IPS DF 6.9 (cell line): Measurements from ENCODE around the gene ARHGEF11.

Source experiments
- DNase-seq: peaks from one replicate; pipeline ENCODE4 v3.0.0-alpha.2; 2013; ENCODE audit warnings: low read depth, low spot score
- H3K27ac ChIP-seq: one replicate; pipeline ENCODE4 v1.5.1; 2013; ENCODE audit warnings: low read length, control low read depth
- H3K27me3 ChIP-seq: 2 replicates; pipeline ENCODE4 v1.6.1; 2013; ENCODE audit warnings: mild to moderate bottlenecking, low read length; ENCODE audit not compliant: control insufficient read depth, insufficient read depth
- H3K36me3 ChIP-seq: 2 replicates; pipeline ENCODE4 v1.6.1; 2013; ENCODE audit warnings: low read length; ENCODE audit not compliant: control insufficient read depth, insufficient read depth
- H3K4me1 ChIP-seq: 2 replicates; pipeline ENCODE4 v1.6.1; 2013; ENCODE audit warnings: low read length; ENCODE audit not compliant: control insufficient read depth, insufficient read depth
- H3K4me3 ChIP-seq: 2 replicates; pipeline ENCODE4 v1.5.1; 2013; ENCODE audit warnings: mild to moderate bottlenecking, low read length
- H3K9me3 ChIP-seq: 2 replicates; pipeline ENCODE4 v1.6.1; 2013; ENCODE audit warnings: low read length, inconsistent platforms; ENCODE audit not compliant: control insufficient read depth, insufficient read depth
- WGBS: extraction: QIAGEN DNeasy Blood & Tissue Kit; methylation state at CpG from one replicate; pipeline ENCODE4 v1.1.7; 2013; ENCODE audit warnings: mixed read lengths, missing lambda C conversion rate; ENCODE audit not compliant: insufficient read length, insufficient coverage; 5-methylcytosine and 5-hydroxymethylcytosine counted together

Gene ARHGEF11

DNA sequence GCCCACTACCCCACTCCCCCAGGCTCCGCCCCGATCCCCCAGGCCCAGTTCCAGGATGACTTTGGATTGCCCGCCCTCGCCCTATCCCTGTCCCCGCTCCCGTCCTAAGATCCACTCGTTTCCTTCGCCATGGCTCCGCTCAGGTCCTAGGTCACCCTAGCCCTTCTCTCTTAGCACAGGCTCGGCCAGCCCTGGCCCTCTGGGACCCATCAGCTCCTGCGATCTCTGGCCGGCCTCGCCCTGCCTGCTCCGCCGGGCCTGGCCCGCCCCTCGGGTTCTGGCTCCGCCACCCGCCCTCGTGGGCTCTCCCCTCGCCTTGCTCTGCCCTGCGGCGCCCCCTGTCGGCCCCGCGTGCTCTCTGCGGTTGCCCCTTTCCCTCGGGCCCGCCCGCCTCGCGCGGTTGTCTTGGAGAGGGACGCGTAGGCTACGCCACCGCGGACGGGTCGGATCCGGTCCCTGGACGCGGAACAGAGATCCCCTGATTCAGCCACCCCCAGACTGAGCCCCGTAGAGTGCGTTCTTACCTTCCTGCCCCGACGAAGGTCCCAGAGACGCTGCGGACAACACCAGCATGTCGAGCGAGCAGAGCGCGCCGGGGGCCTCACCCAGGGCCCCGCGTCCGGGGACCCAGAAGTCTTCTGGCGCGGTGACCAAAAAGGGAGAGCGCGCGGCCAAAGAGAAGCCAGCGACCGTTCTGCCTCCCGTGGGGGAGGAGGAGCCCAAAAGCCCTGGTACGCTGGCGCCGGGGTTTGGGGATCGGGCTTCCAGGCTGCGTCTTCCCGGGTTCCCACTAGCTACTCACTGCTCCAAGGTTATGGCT, 125.1 kb downstream of the ARHGEF11 start, which contains the start of gene LRRC71:
LRRC71 (plus strand) TSS at position 400 of the 820 bp plus-strand sequence; CDS start at position 572, 172 bp downstream.
- no CpG with 5 or more reads among the region's 71 CpGs for WGBS
- Histone ChIP-seq H3K4me3 (peak within 1 kb of the TSS; percentile 40; the same call in 1 of the 2 replicates), H3K27ac (no peak within 1 kb of the TSS), H3K27me3 (peaks cover 55% of the 10 kb centered on the region), H3K9me3 (no peaks in the 10 kb centered on the region), H3K36me3 (no peaks in the 10 kb centered on the region), H3K4me1 (peaks cover 4% of the 10 kb centered on the region)
- peak; percentile 67 for DNase-seq

DNA sequence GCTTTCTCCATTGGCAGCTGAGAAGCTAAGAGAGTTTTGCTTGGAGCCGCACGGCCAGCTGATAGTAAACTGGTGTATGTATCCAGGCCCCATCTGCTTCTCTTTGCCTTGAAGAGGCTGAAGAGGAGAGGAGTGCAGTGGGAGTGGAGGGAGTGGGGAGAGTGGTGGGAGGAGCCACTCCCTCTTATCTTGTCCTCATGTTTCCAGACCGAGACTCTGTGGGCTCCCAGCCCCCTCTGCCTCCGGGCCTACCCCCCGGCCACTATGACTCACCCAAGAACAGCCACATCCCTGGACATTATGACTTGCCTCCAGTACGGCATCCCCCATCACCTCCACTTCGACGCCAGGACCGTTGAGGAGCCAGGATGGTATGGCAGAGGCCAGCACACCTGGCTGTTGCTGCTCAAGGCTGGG, 131.1 kb downstream of the ARHGEF11 start:
- Histone ChIP-seq H3K27ac (no peak overlapping the region), H3K9me3 (no peaks in the 10 kb centered on the region), H3K4me1 (peaks cover 5% of the 10 kb centered on the region), H3K4me3 (no peak overlapping the region), H3K27me3 (peaks cover 2% of the 10 kb centered on the region; the same call in 1 of the 2 replicates), H3K36me3 (no peaks in the 10 kb centered on the region)
- DNase-seq = no peak
- WGBS = no CpG with 5 or more reads among the region's 9 CpGs

DNA sequence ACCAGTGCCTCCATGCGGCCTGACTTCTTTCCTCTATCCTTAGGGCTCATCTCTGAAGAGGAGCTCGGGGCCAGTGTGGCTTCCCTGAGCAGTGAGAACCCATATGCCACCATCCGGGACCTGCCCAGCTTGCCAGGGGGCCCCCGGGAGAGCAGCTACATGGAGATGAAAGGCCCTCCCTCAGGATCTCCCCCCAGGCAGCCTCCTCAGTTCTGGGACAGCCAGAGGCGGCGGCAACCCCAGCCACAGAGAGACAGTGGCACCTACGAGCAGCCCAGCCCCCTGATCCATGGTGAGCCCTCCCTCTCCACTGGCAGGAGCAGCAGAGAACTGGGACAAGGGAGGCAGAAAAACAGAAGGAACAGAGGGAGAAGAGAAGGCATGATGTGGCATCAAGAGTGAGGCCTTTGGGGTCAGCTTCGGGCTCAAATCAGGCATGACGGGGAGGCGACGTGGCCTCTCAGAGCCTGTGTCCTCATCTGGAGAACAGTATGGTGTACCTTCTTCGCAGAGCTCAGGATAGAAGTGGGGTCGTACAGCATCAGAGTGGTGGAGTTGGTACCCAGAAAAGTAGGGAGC, 131.6 kb downstream of the ARHGEF11 start:
- H3K4me3 ChIP-seq = no peak overlapping the region
- H3K4me1 ChIP-seq = peaks cover 5% of the 10 kb centered on the region
- WGBS = no CpG with 5 or more reads among the region's 13 CpGs
- H3K27ac ChIP-seq = no peak overlapping the region
- no peaks in the 10 kb centered on the region for H3K27me3 ChIP-seq
- no peaks in the 10 kb centered on the region for H3K36me3 ChIP-seq
- no peak for DNase-seq
- no peaks in the 10 kb centered on the region for H3K9me3 ChIP-seq

DNA sequence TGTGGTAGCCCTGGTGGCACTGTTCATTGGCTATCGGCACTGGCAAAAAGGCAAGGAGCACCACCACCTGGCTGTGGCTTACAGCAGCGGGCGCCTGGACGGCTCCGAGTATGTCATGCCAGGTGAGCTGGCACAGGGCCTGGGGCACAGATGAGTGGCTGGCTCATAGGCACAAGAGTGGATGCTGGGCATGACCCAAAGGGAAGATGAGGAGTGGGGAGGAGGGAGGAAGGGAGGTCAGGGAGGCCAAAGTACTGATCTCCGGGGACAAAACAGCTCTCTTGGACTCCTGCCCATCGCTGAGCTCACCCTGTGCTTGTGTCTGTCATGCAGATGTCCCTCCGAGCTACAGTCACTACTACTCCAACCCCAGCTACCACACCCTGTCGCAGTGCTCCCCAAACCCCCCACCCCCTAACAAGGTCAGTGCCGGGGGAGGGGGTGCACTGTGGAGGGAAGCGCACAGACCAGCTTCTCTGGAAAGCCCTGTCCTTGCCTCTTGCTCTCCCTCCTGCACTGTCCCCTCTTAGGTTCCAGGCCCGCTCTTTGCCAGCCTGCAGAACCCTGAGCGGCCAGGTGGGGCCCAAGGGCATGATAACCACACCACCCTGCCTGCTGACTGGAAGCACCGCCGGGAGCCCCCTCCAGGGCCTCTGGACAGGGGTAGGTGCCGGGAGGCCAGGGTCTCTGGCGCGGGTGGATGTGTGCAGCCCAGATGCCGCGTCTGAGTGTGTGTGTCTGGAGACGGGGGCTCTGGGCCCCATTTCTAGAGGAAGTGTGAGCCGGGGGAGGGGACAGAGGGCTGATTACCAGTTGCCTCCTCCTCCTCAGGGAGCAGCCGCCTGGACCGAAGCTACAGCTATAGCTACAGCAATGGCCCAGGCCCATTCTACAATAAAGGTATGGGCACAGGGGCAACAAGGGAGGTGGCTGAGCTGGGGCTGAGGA, 132.4 kb downstream of the ARHGEF11 start:
- Histone ChIP-seq H3K27ac (no peak overlapping the region), H3K4me3 (no peak overlapping the region), H3K4me1 (peaks cover 5% of the 10 kb centered on the region), H3K9me3 (no peaks in the 10 kb centered on the region), H3K36me3 (no peaks in the 10 kb centered on the region), H3K27me3 (no peaks in the 10 kb centered on the region)
- no CpG with 5 or more reads among the region's 24 CpGs for WGBS
- no peak for DNase-seq

DNA sequence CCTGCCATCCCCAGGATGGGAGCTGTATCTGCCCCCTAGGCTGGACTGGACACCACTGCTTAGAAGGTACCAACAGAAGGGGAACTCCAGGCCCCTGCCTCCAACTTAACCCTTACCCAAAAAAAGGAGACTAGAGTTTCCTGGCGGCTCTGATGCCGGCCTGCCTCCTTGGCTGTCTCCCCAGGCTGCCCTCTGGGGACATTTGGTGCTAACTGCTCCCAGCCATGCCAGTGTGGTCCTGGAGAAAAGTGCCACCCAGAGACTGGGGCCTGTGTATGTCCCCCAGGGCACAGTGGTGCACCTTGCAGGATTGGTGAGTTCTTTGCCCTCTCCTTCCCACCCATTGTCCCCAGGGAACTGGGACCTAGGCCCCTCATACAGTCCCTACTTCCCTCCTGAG, 133.2 kb downstream of the ARHGEF11 start:
- WGBS = no CpG with 5 or more reads among the region's 2 CpGs
- H3K9me3 ChIP-seq = no peaks in the 10 kb centered on the region
- no peaks in the 10 kb centered on the region for H3K36me3 ChIP-seq

DNA sequence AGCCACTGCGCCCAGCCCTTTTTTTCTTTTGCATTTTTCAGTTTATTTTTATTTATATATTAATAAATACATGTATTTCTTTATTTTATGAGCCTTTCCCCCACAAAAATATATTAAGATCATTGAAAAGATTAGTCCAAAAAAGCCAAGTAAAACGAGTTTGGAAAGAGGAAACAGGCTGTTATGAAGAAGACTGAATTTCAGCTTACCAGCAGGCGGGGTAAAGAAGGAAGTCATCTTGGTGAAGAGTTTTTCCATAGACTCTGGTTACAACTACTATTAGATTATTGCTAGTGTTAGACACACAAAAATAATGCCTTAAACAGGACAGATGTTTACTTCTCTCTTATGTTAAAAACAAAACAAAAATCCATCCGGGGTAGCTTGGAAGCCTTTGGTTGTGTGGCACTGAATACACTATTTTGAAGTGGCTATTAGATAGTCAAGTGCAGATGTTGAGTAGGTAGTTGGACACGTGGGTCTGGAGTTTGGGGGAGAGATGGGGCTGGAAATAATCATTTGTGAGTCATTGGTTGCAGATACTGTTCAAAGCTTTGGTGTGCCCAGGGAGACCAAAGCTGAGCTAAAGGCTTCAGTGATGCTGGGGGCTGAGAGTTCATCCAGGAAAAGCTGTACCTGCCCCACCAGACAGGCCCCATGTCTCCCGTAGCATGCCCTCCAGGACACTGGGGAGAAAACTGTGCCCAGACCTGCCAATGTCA, 133.8 kb downstream of the ARHGEF11 start:
- Histone ChIP-seq H3K27ac (no peak overlapping the region), H3K36me3 (no peaks in the 10 kb centered on the region), H3K9me3 (no peaks in the 10 kb centered on the region), H3K4me3 (no peak overlapping the region), H3K4me1 (peaks cover 5% of the 10 kb centered on the region), H3K27me3 (no peaks in the 10 kb centered on the region)
- no CpG with 5 or more reads among the region's 6 CpGs for WGBS
- DNase-seq = no peak

More for the DNA sequence above, 133.2 kb downstream of the ARHGEF11 start:
- Histone ChIP-seq H3K27ac (no peak overlapping the region), H3K27me3 (no peaks in the 10 kb centered on the region), H3K4me1 (peaks cover 5% of the 10 kb centered on the region), H3K4me3 (no peak overlapping the region)
- DNase-seq = no peak

DNA sequence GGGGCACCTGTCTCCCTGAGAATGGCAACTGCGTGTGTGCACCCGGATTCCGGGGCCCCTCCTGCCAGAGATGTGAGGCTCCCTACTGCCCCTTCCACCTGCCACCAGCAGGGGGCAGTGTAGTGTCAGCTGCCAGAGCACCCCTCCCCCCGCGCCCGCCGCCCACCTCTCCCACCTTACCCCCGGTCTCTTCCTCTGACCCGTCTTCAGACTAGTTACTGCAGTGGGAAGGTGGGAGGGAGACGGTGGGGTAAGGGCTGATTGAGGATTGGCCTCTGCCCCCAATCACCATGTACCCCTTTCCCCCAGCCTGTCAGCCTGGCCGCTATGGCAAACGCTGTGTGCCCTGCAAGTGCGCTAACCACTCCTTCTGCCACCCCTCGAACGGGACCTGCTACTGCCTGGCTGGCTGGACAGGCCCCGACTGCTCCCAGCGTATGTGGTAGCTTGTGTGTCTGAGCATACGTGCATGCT, 135.2 kb downstream of the ARHGEF11 start:
- Histone ChIP-seq H3K4me1 (peaks cover 5% of the 10 kb centered on the region), H3K36me3 (no peaks in the 10 kb centered on the region), H3K27ac (no peak overlapping the region), H3K27me3 (no peaks in the 10 kb centered on the region), H3K9me3 (no peaks in the 10 kb centered on the region), H3K4me3 (peak overlapping the region; percentile 20; the same call in 1 of the 2 replicates)
- no CpG with 5 or more reads among the region's 18 CpGs for WGBS
- DNase-seq = no peak

DNA sequence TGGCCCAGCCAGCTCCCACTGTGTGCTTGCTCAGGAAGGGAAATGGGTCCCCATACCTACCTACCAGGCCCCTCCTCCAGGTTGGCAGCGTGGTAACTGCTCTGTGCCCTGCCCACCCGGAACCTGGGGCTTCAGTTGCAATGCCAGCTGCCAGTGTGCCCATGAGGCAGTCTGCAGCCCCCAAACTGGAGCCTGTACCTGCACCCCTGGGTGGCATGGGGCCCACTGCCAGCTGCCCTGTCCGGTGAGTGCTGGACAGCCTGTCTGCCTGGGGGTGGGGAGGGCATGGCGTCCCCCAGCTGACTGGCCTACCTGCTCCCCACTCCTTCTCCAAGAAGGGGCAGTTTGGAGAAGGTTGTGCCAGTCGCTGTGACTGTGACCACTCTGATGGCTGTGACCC, 135.9 kb downstream of the ARHGEF11 start:
- H3K9me3 ChIP-seq = no peaks in the 10 kb centered on the region
- peaks cover 5% of the 10 kb centered on the region for H3K4me1 ChIP-seq
- no peaks in the 10 kb centered on the region for H3K36me3 ChIP-seq
- H3K4me3 ChIP-seq = no peak overlapping the region
- H3K27me3 ChIP-seq = no peaks in the 10 kb centered on the region
- DNase-seq = no peak
- WGBS = no CpG with 5 or more reads among the region's 5 CpGs
- H3K27ac ChIP-seq = no peak overlapping the region

DNA sequence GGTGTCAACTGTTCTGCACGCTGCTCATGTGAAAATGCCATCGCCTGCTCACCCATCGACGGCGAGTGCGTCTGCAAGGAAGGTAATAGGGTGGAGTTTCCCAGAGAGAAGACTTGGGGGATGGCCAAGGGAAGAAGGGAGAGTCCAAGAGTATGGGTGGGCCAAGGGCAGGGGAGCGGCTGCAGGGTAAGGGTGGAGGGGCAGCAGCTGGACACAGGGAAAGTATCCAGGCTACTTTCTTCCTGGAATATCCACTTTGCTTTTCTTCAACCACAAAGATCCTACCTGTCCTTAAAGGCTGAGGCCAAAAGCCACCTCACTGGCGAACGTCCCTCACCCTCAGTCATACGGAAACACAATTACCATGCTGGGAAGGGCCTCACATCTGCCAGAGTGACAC, 136.6 kb downstream of the ARHGEF11 start:
- no peak for DNase-seq
- no peaks in the 10 kb centered on the region for H3K27me3 ChIP-seq
- H3K36me3 ChIP-seq = no peaks in the 10 kb centered on the region
- no peak overlapping the region for H3K4me3 ChIP-seq
- no peaks in the 10 kb centered on the region for H3K9me3 ChIP-seq
- no CpG with 5 or more reads among the region's 10 CpGs for whole genome bisulfite sequencing
- H3K27ac ChIP-seq = no peak overlapping the region
- H3K4me1 ChIP-seq = peaks cover 5% of the 10 kb centered on the region
